ENCODE measurements around the gene NEK4.

DNA sequence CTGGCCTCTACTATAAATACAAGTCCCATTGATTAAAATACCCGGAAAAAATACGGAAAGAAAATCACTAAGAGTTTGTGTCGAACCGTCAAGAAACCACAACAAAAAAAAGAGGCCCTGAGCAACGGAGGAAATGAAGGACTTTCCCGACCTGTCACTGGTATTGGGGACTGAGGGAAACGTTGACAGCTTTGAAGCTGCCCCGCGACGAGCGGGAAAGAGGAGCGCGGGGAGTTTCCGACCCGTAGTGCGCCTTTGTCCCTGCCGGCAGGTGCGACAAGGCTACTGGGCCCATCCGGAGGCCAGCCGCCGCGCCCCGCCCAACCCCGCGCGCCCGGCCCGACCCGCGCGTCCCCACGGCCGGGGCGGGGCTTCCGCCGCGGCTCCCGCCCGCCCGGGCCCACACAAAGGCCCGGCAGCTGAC, 85.4 kb downstream of the NEK4 start:
- no peak for TF ChIP-seq EZH2 (IDR thresholded peaks at IDR 0.05; ENCODE audit: borderline replicate concordance, control insufficient read depth, low read depth, low read length)
- TF ChIP-seq, protein P1, sequence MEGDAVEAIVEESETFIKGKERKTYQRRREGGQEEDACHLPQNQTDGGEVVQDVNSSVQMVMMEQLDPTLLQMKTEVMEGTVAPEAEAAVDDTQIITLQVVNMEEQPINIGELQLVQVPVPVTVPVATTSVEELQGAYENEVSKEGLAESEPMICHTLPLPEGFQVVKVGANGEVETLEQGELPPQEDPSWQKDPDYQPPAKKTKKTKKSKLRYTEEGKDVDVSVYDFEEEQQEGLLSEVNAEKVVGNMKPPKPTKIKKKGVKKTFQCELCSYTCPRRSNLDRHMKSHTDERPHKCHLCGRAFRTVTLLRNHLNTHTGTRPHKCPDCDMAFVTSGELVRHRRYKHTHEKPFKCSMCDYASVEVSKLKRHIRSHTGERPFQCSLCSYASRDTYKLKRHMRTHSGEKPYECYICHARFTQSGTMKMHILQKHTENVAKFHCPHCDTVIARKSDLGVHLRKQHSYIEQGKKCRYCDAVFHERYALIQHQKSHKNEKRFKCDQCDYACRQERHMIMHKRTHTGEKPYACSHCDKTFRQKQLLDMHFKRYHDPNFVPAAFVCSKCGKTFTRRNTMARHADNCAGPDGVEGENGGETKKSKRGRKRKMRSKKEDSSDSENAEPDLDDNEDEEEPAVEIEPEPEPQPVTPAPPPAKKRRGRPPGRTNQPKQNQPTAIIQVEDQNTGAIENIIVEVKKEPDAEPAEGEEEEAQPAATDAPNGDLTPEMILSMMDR (IDR thresholded peaks at IDR 0.05 in 2 of 3, conservative IDR thresholded peaks at IDR 0.05 in 1 of 3; ENCODE audit: control insufficient read depth in 2 of 3, extremely low read depth in 1 of 3, insufficient read depth in 1 of 3, low read depth in 3 of 3, low read length in 3 of 3) = no peak

Data from GM12878 (cell line).